Muscle of arm (tissue), 12 donors: ENCODE results near the gene NCF4. TPM values are rescaled to one million over a fixed set of nuclear protein-coding genes. Genes with fewer than 3 reads are reported as not detected.
A peak's percentile ranks its signal among the peaks of the same experiment; 100 is the strongest.

ENCODE experiments used
- DNase-seq: peaks from one replicate; pipeline ENCODE4 v3.0.0-alpha.2; 2013
- polyA plus RNA-seq, 12 donors: library from polyadenylated mRNA; unstranded; fragments of 120-200 nt; gene quantifications; one replicate each; pipeline ENCODE4 v1.2.1, GENCODE V29; 2013; ENCODE audit not compliant: insufficient read length in 12 of 12

NCF4 gene
- polyA plus RNA-seq, 12 donors: 2.5 to 7.7 (median 3.5) TPM; not detected in 2

- no peak for DNase-seq
Measured at GRCh38 chr22:36833073-36833472, 27.7 kb upstream of the NCF4 start.

GRCh38 chr22:36835903-36836302, 24.9 kb upstream of the NCF4 start:
- no peak for DNase-seq

GRCh38 chr22:36838119-36839030, 22.4 kb upstream of the NCF4 start:
- DNase-seq: no peak

GRCh38 chr22:36839356-36840073, 21.3 kb upstream of the NCF4 start:
- DNase-seq: no peak

GRCh38 chr22:36840106-36840505, 20.7 kb upstream of the NCF4 start:
- no peak for DNase-seq

- DNase-seq: no peak
Measured at GRCh38 chr22:36846271-36846670, 14.5 kb upstream of the NCF4 start.

- no peak for DNase-seq
Measured at GRCh38 chr22:36846949-36847348, 13.9 kb upstream of the NCF4 start.

- DNase-seq: no peak
Measured at GRCh38 chr22:36850056-36850455, 10.8 kb upstream of the NCF4 start.

- no peak for DNase-seq
Measured at GRCh38 chr22:36850682-36851081, 10.1 kb upstream of the NCF4 start.

GRCh38 chr22:36852056-36852973, 8.5 kb upstream of the NCF4 start:
- DNase-seq: no peak

- DNase-seq: peak; percentile 45
Measured at GRCh38 chr22:36853407-36854099, 7.3 kb upstream of the NCF4 start.

GRCh38 chr22:36855478-36855877, 5.3 kb upstream of the NCF4 start:
- DNase-seq: no peak

- peak; percentile 95 for DNase-seq
Measured at GRCh38 chr22:36856121-36856791, 4.5 kb upstream of the NCF4 start.

GRCh38 chr22:36856792-36857135, 4.0 kb upstream of the NCF4 start:
- no peak for DNase-seq

- DNase-seq: no peak
Measured at GRCh38 chr22:36858156-36858555, 2.6 kb upstream of the NCF4 start.

- no peak for DNase-seq
Measured at GRCh38 chr22:36858966-36859365, 1.8 kb upstream of the NCF4 start.

- DNase-seq: no peak
Measured at GRCh38 chr22:36860017-36860416, 789 bp upstream of the NCF4 start.

- no peak for DNase-seq
Measured at GRCh38 chr22:36860438-36860820, 377 bp upstream of the NCF4 start.

GRCh38 chr22:36862251-36863242, 1.7 kb downstream of the NCF4 start:
- no peak for DNase-seq

- no peak for DNase-seq
Measured at GRCh38 chr22:36863281-36863680, 2.5 kb downstream of the NCF4 start.
